ENCODE measurements around the gene NLRP10.

DNA sequence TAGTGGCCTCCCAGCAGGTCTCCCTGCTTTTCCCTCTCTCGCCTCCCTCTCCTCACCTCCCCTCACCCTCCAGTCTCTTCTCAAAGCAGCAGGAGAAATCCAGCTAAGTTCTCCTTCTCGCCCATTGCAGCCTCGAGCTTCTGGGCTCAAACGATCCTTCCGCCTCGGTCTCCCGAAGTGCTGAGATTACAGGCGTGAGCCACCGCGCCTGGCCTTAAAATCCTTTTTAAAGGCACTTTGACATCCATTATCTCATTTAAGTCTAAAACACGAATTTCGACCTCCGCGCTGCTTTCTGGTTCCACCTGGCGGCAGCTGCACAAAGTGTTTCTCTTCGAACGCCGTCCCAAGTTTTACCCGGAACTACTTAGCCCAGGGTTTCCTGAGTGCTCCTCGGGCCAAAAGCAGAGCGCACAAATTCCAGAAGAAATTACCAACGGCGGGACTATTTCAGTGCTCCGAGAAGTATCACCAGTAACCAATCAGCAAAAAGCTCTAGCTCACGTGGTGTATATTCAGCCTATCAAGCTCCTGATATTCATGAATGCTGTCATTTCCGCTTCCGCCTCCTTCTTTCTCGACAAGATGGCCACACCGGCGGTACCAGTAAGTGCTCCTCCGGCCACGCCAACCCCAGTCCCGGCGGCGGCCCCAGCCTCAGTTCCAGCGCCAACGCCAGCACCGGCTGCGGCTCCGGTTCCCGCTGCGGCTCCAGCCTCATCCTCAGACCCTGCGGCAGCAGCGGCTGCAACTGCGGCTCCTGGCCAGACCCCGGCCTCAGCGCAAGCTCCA, 21.7 kb upstream of the NLRP10 start, which contains the start of gene EIF3F:
- TF ChIP-seq, protein P1, sequence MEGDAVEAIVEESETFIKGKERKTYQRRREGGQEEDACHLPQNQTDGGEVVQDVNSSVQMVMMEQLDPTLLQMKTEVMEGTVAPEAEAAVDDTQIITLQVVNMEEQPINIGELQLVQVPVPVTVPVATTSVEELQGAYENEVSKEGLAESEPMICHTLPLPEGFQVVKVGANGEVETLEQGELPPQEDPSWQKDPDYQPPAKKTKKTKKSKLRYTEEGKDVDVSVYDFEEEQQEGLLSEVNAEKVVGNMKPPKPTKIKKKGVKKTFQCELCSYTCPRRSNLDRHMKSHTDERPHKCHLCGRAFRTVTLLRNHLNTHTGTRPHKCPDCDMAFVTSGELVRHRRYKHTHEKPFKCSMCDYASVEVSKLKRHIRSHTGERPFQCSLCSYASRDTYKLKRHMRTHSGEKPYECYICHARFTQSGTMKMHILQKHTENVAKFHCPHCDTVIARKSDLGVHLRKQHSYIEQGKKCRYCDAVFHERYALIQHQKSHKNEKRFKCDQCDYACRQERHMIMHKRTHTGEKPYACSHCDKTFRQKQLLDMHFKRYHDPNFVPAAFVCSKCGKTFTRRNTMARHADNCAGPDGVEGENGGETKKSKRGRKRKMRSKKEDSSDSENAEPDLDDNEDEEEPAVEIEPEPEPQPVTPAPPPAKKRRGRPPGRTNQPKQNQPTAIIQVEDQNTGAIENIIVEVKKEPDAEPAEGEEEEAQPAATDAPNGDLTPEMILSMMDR (IDR thresholded peaks at IDR 0.05) = peak; percentile 89
- TF ChIP-seq ZFX (IDR thresholded peaks at IDR 0.05; ENCODE audit: borderline replicate concordance) = no peak
